Measurements from ENCODE around the gene NFIX.

Gene NFIX

DNA sequence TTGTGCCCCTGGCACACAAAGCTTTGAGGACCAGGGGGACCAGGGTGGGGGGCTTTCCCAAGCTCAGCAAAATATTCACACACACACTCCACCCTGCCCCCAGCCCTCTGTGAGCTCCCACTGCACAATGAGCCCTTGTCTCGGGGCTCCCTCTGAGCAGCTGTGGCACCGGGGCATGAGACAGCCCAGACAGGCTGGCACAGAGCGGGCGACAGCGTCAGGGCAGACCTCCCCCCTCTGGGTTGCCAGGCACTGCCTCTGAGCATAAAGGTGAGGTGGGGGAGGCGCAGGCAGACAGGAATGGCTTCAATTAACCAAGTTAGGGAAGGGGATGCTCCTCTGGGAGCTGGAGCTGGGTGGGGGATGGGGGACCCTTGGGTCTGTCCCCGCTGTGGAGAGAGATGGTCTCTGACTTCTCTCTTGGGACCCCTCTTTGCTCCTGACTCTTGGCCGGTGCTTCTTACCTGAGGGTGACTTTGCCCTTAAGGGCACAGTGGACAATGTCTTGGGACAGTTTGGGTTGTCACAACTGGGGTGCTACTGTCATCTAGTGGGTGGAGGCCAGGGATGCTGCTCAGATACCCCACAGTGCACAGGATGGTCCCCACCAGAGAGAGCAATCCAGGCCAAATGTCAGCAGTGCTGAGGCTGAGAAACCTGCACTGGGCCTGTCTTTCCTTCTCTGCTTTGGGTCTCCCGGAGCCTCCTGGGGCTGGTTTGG, 77.1 kb downstream of the NFIX start:
- peak in 13 of 14 donors; percentile 58 to 95 (median 84) for DNase-seq

DNA sequence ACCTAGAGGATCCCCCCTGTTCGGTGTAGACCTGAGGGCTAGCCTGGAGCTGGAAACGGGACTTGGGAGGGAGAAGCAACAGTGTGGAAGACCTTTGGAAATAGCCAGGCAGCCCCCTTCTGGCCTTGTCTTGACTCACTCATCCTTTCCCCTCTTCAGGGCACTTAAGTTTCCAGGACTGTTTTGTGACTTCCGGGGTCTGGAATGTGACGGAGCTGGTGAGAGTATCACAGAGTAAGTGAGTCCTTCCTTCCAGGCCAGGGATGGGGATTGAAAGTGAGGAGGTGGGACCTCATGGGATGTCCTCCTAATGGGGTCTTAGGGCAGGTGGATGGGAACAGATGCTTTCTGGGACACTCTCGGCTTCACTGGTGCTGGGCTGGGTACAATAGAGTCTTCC, 78.0 kb downstream of the NFIX start:
- DNase-seq, result no peak

DNA sequence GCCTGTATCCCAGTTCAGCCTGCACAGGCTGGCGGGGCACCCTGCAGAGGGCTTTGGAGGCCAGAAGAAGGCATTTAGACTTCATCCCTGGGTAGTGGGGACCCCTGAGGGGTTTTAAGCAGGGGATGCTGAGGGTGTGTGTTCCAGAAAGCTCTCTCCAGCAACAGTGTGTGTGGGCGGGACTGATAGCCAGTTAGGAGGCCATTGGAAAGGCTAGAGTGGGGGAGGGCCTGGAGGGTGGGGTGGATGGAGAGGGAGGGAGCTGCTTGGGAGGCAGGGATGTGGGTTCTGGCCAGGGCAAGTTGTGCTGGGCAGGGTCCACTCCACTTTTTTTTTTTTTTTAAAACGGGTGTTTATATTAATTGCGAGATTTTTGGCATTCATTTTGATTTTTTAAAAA, 79.1 kb downstream of the NFIX start:
- no peak for DNase-seq

DNA sequence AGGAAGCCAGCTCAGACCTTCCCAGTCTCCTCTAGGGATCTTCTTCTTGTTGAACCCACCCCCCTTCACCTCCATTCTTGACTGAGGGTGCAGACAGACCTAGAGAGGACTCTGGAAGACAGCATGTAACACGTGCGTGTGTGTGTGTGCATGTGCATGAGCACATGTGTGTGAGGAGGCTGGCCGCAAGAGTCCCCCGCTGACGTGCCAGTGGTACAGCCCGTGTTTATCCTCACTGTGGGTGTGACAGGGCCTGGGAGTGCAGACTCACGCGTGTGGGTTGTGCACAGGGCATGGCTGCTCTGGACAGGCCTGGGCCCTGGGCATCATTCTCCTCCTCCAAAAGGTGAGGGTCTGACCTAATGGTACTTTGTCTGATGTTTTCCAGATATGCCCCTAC, 81.0 kb downstream of the NFIX start:
- peak in 1 of 14 donors; percentile 28 for DNase-seq

DNA sequence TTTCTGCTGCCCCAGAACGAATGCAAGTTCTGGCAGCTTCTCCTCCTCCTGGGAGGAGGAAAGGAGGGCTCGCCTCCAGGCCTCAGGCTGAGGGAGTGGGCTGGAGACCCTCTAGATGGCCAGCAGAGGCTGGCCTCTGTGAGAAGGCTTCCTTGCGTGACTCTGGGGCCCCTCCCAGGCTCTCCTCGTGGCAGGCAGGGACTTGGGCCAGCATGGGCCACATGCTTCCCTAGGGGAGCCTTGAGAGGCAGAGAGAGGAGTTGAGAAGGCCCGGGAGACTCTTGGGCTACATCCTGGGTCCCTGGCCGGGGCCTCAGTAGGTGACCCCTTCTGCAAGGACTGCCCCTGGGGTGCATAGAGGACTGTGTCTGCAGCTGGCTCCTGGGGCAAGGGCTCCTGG, 81.5 kb downstream of the NFIX start:
- peak in 5 of 14 donors; percentile 29 to 59 (median 47) for DNase-seq

DNA sequence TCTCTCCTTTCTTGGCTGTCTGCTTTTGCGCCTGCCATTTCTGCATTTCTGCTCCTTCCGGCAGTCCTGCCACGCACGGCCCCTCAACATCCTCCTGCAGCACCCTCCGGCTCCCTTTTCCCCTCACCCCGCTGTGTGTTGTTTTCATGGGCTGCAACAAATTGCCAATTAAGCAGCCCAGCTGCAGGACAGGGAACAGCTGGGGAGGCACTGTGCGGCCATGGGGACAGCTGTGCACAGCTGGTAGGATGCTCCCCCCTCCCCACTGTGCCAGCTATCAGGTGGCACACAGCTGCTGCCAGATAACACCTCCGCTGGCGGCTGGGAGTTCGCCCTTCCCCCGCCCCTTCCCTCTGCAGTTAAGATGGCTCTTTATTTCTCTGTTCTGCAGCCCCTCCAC, 82.0 kb downstream of the NFIX start:
- peak in 2 of 14 donors; percentile 32 to 53 for DNase-seq

DNA sequence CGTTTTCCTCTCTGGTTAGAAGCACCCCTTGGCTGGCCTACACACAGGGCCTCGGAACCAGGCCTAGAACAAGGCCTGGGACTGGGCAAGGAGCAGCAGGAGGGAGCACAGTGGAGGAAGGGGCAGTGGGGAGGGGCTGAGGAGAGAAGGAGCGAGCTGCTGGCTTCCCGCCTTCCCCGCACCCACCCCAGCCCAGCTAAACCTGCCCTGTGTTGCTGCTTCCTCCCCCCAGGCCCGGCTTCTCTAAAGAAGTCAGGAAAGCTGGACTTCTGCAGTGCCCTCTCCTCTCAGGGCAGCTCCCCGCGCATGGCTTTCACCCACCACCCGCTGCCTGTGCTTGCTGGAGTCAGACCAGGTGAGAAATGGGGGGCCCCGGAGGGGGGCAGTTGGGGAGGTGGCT, 83.1 kb downstream of the NFIX start:
- no peak for DNase-seq

DNA sequence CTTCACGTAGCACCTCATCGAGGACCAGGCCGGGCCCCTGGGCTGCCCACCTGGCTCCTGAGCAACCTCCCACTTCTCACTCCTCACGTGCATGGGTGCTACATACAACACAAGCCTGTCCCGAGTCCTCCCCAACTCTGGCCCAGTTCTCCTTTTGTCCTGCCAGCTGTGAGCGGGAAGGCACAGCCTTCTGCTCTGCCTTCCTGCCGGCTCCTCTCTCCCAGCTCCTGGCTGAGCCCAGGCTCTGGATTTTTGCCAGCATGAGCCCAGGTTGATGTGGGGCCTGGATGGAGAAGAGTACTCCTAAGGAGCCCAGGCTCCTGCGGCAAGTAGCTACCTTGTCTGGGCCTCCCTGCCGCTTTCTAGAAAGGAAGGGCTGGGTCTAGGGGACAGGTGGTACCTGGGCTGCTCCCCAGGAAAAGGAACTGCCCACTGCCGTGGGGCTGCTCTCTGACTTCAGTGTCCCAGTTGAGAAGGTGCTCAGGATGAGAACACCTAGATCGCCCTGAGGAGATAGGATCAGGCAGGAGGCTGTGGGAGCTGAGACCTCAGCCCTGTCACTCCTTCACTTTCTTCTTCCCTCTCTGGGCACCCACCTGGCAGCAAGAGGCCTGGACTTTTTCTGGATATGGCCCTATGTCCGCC, 83.7 kb downstream of the NFIX start:
- DNase-seq, result peak in 2 of 14 donors; percentile 52 to 66

DNA sequence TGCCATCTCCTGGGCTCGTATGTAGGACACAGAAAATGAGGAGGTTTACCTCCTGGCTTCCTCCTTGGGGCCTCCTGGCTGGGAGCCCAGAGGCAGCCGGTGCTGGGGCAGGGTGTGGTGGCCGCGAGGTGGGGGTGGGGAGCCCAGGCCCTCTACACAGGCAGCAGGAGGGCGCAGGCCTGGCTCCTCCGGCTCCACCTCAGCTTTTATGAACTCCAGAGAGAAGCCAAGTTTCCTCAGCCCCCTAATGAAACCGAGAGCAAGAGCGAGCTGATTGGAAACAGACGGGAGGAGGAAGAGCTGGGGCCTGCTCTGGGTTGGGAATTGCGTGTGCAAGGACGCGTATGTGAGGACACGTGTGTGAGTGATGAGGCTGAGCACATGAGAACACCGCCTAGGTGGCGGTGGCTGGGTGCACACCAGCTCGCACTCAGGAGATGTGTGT, 84.3 kb downstream of the NFIX start:
- peak in 1 of 14 donors; percentile 52 for DNase-seq

DNA sequence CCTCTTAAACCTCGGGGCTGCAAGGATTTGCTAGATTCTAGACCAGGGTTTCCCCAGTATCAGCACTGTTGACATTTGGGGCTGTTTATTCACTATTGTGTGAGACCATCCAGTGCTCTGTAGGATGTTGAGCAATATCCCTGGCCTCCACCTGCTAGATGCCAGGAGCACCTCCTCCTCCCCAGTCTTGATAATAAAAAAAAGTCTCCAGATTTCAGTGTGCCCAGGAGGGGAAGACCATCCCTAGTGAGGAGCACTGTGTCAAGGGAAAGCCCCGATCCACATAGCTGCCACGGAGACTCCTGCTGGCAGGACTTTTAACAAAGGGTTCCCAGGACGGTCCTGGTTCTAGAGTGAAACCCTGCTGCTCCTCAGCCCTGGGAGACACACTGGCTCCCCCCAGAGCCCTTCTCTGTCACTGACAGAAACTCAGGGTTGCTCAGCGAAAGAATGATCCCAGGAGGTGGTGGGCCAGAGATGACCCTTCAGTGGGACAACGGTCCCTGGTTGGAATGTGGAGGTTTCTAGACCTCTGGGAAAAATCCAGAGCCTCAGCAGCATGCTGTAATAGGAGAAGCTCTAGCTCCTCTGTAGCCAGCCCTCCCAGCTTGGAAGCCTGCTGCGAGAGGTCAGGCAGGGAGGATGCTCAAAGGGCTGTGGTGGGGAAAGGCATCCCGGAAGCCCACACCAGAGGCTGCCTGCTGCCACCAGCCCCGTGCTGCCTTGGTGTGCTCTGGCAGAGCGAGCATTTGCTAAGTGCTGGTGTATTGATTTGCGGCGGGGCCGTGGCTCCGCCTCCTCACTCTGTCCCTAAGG, 87.1 kb downstream of the NFIX start:
- DNase-seq, result peak in 4 of 14 donors; percentile 22 to 55 (median 48)

DNA sequence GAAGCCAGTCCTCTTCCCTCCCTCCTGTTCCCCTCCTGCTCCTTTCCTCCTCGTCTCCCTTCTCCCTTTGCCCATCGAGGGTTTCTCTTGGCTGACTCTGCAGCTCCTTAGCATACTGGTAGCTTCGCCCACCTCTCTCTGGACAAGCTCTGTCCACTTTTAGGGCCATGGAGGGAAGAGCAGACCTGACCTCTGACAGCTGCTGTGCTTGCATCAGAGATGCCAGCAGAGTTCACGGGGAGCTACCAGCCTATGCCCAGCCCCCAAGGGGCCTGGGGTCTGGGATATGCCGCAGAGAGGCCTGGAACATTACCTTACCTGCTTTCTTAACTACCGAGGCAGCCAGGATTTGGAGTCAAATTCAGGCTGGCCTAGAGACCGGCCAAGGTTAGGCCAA, 87.7 kb downstream of the NFIX start:
- no peak for DNase-seq

DNA sequence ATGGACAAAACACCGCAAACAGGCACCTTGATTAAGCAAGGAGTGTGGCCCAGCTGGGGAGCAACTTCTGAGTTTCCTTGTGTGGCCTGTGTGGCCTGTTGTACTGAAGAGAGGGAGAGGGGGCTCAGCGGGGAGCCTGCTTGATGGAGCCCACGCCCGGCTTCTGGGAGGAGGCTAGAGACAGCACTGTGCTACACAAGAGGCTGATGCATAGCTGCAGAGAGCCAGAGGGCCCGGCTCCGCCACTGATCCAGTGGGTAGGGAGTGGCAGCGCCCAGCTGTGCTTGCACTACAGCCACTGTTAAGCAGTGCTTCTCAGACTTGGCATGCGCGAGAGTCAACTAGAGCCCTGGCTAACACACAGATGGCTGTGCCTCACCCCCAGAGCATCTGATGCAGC, 88.4 kb downstream of the NFIX start:
- peak in 2 of 14 donors; percentile 5 to 40 for DNase-seq

DNA sequence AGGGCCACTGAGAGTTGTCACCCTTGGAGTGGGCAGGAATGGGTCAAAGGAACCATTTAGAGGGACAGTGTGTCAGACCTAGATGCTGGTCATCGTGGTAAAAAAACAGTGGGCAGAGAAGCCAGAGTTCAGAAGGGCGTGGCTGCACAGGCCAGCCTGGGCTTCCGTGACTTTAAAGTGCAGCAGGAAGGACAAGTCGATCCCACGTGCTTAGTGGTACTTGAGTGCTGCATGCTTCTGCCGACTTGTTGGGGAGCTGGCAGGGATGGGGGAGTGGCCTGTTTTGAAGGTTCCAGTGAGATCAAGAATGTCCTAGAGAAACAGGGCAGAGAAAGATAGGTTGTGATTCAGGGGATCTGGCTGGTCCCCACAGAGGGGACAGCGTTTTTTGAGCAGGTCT, 90.4 kb downstream of the NFIX start:
- DNase-seq, result no peak

DNA sequence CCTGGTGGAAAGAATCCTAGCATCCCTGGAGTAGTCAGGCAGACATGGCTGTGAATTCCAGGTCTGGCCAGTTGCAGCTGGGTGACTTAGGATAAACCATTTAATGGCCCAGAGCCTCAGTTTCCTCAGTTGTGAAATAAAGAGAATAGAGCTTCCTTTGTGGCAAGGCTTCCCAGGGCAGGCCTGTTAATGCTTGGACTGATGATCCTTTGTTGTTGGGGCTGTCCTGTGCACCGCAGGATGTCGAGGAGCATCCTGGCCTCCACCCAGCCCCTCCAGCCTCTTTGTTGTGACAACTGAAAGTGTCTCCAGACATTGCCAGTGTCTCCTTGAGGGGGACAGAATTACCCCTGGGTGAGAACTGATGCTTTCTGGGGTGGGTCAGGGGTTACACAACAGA, 91.1 kb downstream of the NFIX start:
- DNase-seq, result peak in 1 of 14 donors; percentile 13

DNA sequence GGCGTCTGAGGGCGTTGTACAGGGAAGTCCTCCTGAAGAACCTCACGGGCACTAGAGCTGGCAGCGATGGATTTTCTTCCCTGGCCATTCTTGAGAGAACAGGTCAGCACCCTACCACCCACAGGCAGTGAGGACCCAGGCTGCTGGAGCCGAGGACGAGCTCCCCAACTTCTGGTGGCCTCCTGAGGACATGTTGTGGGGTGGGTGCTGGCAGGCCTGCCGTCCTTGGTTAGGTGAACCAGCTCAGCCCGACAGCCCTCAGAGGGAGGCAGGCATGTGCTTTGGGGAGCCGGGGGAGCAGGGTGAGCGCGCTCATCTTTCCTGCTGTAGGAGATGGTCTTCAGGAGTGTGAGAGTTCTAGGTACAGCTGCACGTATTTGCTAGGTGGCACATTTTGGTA, 92.0 kb downstream of the NFIX start:
- DNase-seq, result no peak

DNA sequence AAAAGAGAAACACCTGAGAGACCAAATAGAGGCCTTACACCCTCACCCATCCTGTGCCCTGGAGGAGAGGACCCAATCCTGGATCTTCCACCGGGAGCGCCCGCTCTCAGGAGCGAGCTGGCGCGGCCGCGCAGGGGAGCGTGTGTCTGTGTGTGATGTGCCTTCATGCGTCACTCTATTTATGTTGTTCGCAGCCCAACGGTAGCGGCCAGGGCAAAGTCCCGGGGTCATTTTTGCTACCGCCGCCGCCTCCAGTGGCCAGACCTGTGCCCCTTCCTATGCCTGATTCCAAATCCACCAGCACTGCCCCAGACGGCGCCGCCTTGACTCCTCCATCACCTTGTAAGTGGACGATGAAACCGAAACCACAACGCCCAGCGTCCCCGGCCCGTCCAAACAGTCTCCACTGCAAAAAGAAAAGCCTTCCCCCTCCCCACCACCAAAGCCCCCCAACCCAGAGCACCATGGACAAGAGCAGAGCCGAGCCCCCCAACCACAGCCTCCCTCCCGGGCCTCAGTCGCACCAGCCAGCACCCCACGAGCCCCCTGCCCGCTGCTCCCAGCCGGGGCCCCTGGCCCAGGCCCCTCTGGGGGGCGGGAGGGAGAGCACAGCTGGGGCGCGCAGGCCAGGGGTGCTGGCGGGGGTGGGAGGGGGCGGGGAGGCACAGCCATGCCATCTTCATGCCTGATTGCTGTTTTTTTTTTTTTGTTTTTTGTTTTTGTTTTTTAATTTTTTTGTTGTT, 92.7 kb downstream of the NFIX start:
- no peak for DNase-seq

DNA sequence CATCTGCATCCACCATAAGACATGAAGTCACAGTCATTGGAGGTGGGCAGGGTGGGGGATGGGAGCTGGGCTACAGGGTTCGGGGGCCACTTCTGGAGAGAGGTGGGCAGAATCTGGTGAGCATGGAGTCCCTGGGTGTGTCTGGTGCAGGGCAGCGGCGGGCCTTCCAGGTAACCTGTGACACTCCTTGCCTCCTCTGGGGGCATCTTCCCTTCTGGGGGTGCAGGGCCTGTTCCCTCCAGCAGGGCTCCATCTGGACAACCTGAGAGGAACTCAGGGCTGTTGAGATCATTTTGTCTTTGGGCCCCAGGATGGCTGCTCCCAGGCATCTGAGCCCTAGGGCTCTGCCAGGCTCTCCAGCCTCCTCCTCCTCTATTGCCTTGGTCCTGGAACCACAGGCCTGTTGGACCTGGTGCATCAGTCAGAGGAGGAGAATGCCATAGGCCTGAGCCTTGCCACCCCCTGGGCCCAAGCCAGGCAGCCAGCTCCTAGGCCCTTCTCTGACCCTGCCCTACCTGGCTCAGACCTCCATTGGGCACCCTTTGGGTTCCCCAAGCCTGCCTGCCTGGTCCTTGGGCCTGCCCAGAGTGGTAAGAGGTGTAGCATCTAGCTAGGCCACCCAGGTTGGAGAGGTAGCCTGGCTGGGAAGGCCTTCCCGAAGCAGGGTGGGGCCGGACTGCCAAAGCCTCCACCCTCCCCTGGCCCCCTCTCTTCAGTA, 94.0 kb downstream of the NFIX start:
- DNase-seq, result peak in 1 of 14 donors; percentile 50

DNA sequence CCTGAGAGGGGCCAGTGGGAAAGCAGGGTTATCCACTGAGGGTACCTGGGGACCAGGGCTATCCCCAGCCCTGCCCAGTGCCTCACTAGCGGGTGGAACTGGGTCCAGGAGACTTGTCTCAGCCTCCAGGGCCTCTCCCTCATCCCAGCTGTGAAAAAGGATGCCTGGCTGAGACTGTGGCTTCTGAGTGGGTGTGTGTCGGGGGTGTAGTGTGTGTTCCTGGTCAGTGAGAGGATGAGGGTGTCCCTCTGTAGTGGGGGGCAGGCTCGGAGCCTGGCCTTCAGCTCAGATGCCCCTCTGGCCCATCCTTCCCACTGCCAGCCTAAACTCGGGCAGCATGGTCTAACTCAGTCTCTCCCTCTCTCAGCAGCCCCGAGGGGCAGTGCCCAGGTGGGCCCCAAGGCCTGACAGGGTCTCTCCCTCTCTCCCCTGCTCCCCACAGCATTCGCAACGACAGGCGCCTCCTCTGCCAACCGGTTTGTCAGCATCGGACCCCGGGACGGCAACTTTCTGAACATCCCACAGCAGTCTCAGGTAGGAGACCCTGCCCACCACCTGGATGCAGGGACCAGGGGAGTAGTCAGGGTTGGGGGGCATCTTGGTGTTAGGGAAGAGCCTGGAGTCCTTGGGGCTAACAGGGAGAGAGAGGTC, 94.7 kb downstream of the NFIX start:
- DNase-seq, result no peak

DNA sequence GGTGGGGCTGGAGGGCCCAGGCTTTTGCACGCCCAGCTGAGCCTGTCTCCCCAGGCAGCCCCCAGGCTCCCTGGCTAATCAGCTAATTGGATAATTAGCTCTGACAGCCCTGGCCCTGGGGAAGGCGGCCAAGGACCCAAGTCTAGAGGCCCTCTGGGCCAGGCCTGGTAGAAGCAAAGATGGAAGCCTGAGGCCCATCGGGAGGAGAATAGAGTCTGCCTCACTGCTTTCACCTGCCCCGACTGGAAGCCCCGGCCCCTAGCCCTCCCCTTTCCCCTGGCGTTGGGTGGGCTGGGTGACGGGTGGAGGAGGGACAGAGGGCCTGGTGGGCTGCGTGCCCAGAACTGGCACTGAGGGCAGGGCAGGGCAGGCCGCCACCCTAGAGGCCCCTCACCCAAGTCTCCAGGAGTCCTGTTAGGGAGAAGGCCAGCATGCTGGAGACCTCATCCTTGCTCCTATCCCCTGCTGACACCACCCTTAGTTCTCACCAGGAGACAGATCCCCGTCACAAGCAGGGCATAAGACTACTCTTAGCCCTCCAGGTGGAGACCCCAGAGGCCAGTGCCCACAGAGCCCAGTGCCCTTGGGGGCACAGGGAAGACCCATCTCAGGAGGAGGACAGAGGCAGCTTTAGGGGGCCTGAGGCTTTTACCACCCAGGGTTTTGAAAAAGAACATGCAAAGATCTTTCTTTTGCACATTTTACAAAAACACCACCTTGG, 95.4 kb downstream of the NFIX start:
- no peak for DNase-seq

DNA sequence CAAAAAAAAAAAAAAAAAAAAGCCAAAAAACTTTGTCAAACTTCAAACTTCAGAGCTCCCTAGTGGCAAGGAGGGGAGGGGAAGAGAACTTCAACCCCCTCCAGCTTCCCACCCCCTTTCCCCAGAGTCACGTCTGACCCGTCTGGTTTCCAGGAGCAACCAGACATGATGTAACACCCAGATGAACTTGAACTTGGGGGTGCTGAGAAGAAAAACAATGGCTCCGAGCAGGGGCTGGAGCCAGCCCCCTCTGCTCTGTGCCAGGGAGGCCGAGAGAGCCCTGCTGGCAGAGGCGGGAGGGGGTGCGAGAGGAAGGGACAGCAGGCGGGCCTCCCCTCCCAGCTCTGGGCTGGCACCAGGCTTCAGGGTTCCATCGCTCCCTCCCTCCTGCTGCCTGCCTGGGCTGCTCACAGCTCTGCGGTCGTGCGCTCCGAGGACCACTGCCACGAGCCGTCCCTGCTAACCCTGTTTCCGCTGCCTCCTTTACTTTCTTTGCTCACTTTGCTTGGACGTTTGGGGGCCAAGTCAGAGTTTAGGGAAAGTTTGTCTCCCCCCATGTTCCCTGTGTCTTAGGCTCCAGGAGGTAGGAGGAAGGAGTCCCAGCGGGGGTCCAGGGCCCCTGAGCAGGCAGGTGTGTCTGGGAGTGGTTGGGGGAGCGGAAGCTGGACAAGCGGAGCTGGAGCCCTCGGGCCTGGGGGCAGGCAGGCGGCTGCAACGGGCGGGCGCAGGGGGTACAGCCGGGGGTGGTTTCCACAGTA, 96.3 kb downstream of the NFIX start:
- DNase-seq, result peak in 11 of 14 donors; percentile 29 to 83 (median 62)

Data from C1 segment of cervical spinal cord (tissue), 14 donors.